Sciatic nerve (tissue), 2 donors: ENCODE results near the gene SYT7. TPM values are rescaled to one million over a fixed set of nuclear protein-coding genes. Genes with fewer than 3 reads are reported as not detected.

ENCODE experiments used
- ATAC-seq: fragments of 200-7000 bp; cut with Tn5 transposase; one replicate; pipeline ENCODE4 v1.9.1; 2020; ENCODE audit warnings: mild to moderate bottlenecking, moderate library complexity
- DNase-seq: peaks from one replicate; pipeline ENCODE4 v3.0.0-alpha.2; 2020; ENCODE audit warnings: low spot score
- intact Hi-C: fragments of 100-400 bp; cut with DNase I; formaldehyde crosslinking; loops from one replicate; pipeline ENCODE4 v1.14.2; 2022
- total RNA-seq: library from RNA; stranded (reverse); fragmentation: NEBNext Ultra II Directional; extraction: Animal tissue kit (Norgen Biotek cat#: 25700); gene quantifications from one replicate; pipeline ENCODE4 v1.2.1, GENCODE V29; 2021
- donor health status: DM: no; HTN: no; CAD: no.
- donor health status: DM: no; HTN: no; CAD: no.

The SYT7 gene
- total RNA-seq, 1 donor from 2014 or later = 3.7 TPM

- no peak for ATAC-seq
- intact Hi-C loops = no loop called here
- DNase-seq = no peak
These were observed 37.1 kb downstream of the SYT7 start for GRCh38 chr11:61543606-61544306.

- intact Hi-C loops = no loop called here
- no peak for ATAC-seq
These were observed 38.2 kb downstream of the SYT7 start for GRCh38 chr11:61542705-61543104.

DNA sequence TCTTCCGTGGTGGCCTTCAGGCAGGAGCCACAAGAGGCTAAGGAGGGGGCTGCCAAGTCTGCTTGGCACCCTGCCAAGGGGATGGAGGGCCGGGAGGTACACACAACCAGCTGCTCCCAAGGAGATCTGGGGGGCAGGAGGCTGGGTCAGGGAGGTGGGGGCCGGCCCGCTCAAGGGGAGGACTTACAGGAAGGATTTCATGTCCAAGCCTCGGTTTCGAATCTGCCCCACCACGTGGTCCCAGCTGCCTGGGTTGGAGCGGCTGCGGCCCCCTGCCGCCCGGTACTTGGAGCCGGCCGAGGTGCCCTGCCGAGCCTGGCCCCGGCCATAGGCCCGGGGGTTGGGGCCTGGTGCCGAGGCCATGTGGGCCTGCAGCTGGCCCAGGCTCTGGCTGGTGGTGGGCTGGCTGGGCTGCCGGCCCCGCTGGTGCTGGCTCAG is 38.8 kb downstream of the SYT7 start:
- ATAC-seq (peak; percentile 3), DNase-seq (no peak)
- intact Hi-C loops = no loop called here

More at GRCh38 chr11:61542705-61543104, 38.2 kb downstream of the SYT7 start:
- DNase-seq = no peak

DNA sequence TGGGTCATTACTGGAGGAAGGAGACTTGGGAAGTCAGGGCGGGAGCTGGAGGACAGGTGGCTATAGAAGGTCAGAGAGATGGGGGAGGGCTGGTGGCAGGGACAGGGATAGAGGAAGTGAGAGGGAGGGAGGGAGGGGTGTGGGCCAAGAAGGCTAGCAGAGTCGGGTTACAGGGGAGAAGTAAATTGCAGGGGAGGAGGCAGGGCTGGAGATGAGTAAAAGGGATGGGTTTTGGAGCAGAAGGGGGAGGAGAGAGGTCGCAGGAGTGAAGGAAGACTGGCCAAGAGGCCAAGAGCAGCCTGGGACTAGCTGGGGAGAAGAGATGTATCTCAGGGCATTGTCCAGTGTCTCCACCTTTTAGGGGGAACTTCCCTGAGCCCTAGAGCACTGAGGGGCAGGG is 39.3 kb downstream of the SYT7 start:
- intact Hi-C loops = no loop called here
- ATAC-seq (peak; percentile 49), DNase-seq (no peak)

DNA sequence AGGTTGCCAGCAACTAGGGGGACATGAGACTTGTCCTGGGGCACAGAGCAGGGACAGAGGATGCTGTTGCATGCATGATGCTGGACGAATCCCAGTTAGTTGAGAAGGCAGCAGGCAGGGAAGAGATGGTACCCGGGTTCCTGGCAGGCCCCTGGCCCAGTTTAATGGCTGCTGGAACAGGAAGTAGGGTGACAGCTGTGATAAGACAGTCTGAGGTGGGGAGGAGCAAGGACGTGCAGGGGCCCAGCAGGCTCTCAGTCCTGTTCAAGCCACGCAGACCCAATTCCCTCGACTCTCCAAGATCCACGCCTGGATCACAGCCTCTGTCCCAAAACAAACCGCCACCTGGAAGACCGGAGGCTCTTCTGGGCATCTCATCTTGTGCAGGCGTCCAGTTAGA is 40.3 kb downstream of the SYT7 start:
- ATAC-seq = no peak
- intact Hi-C loops = no loop called here
- DNase-seq = no peak

GRCh38 chr11:61539831-61540357 is 41.0 kb downstream of the SYT7 start:
- no peak for ATAC-seq
- intact Hi-C loops = no loop called here
- no peak for DNase-seq

GRCh38 chr11:61539006-61539405 is 41.9 kb downstream of the SYT7 start:
- DNase-seq (no peak), ATAC-seq (peak; percentile 56)
- intact Hi-C loops = no loop called here

GRCh38 chr11:61538636-61538961 is 42.3 kb downstream of the SYT7 start:
- DNase-seq = no peak
- ATAC-seq = peak; percentile 51
- intact Hi-C loops = no loop called here

DNA sequence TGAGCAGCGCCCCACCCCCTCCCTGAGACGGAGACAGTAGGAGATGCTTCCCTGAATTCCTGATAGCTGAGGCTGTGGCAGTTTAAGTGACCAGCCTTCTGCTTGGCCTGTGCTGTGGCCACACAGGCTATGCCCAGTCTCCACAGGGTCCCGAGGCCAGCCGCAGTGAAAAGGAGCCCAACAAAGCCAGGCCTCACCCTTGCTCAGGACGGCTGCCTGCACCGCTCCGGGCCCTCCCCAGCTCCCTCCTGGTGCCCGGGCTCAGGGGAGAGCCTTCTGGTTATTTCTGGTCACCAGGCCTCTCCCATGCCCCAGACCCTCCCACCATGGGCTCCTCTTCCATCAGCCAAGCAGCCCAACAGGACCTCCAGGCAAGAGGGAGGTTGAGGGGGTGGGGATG is 43.5 kb downstream of the SYT7 start:
- ATAC-seq = no peak
- no peak for DNase-seq
- intact Hi-C loops = no loop called here

DNA sequence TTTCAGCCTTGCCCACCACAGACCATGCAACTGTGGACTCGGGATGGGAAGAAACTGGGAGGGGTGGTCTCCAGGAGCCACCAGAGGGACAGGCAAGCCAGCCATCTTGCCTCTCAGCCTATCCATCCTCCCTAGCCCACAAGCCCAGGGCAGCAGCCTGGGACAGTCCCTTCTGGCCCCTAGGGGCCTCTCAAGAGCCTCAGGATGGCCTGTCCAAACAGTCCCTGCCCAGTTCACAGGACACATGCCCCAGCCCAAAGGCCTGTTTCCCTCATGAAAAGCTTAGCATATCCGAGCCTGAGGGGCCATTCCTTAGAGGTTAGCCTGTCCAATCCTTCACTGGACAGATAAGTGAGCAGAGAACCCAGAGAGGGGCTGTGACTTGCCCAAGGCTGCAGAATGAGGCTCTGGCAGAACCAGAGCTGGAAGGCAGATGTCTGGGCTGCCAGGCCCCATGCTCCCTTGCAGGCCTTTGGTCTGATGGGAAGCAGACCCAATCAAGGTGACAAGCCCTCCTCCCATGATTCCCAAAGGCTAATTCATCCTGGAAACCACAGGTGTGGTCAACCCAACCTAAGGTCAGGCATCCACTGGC is 44.1 kb downstream of the SYT7 start:
- ATAC-seq (no peak), DNase-seq (no peak)
- intact Hi-C loops = no loop called here

DNA sequence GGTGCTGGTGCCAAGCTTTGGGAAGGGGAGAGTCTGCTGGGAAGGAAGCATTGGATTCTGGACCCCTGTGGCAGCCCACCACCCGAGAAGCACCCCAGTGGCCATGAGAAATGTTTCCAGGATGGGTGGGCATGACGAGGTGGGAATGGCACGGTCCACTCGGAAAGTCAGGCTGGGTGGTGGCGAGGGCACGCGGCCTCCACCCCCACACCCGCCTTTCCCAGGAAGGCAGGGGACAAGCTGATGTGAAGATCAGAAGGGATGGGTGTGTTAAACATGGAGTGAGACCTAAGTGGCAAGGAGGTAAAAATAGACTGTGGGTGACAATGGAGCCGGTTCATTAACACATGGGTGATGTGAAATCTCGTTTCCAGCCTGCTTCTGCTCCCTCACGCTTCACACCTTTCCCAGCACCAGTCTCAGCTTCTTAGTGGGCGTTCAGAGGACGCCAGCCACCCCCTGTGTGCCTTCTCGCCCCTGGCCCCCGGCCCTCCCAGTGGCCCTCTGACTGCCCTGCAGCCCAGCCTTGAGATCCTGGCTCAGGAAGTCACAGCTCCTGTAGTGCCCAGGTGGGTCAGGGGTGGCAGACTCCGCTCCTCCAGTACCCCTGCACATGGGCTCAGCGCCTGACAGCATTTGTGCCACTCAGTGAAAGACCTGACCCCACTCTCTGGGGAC is 44.7 kb downstream of the SYT7 start:
- ATAC-seq (no peak), DNase-seq (no peak)
- intact Hi-C loops = no loop called here

- DNase-seq = no peak
- no peak for ATAC-seq
- intact Hi-C loops = no loop called here
These were observed 45.7 kb downstream of the SYT7 start for GRCh38 chr11:61534933-61535839.

DNA sequence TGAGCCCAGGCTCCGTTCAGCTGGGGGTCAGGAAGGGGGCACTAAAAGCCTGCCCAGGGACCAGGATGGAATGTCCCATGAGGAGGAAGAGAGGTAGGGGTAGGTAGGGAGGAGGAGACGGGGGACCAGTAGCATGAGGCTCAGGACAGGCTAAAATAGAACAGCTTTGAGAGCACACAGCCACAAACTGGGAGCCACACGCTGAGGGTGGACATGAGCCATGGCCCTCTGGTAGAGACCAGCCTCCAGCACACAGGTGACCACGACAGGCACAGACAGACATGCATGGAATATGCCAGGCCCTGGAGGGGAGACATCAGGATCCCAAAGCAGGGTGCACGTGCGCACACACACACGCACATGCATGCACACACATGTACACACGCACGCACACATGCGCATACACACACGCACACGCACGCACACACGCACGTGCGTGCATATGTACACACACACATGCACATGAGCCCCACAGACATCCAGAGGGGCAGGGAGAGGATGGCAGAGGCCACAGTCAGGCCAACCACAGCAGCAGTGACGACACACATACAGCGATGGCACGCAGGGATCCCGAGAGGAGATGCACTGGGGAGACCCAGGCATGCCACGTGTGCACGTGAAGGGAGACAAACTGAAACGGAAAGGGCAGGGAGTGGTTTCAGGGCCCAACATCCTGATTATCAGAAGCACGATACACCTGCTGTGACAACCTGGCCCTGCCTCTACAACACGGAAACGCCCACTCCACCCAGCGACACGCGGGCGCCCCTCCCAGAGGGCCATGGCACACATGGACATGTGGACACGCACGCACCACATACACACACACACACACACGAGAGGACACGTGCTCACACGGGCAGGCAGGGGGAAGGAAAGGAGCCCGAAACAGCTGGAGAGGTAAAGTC is 46.6 kb downstream of the SYT7 start:
- DNase-seq (no peak), ATAC-seq (no peak)
- intact Hi-C loops = no loop called here

GRCh38 chr11:61533401-61533800 is 47.5 kb downstream of the SYT7 start:
- DNase-seq (no peak), ATAC-seq (no peak)
- intact Hi-C loops = no loop called here

DNA sequence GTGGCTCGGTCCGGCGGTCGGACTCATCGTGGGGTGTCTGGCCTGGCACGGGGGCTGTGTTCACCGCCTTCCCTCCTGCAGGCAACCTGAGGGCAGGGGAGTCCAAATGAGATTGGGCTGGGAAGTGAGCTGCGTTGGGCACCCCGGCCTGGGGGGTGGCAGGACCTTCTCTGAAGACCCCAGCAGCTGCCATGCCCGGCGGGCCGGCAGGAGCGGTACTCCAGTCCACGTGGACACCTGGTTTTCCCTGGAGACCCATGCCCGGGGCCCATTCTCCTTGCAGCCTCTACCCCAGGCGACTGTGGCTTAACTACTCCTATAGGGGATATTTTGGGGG is 47.9 kb downstream of the SYT7 start:
- ATAC-seq (no peak), DNase-seq (no peak)
- intact Hi-C loops = no loop called here

DNA sequence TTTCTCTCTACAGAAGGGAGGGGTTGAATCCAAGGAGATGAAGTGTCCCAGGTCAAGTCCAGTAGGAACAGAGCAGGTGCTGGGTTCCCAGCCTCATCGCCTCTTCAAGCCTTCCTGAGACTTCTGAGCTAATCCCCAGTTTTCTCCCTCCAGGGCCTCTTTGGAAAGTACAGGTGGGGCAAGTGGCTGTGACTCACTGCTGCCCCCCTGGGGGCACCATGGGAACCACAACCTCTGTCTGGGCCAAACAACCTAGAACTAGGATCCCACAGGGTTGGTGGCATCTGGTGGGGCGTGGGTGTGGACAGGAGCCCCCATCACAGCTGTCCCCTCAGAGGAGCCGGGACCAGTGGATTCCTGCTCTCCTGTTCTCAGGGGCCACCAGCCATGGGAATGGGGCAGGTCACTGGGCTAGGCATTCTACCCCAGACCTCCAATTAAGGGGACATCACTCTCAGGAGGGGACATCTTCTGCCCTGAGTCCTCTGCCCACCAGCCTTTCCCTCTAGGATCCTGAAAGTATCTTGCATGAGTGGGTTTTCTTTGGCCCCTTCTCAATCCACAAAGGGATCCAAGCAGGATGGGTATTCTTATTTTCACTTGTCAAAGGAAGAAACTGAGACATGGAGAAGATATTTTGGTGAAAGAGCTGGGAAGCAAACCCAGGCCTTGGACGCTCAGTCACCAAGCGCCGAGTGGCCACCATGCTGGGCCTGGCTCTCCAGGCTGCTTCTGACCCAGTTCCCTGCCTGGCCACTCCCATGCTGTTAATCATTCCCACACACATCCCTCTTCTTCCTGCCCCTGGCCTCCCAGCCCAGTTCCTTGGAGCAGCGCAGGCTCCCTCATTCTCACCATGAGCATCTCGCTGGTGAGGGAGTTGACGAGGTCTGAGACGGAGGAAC is 48.5 kb downstream of the SYT7 start:
- DNase-seq (no peak), ATAC-seq (no peak)
- intact Hi-C loops = no loop called here

- DNase-seq (no peak), ATAC-seq (no peak)
- intact Hi-C loops = no loop called here
These were observed 49.8 kb downstream of the SYT7 start for GRCh38 chr11:61531044-61531443.
